DOHH2 (cell line): ENCODE data around the gene NPFFR2.

Experiments used
- H3F3A ChIP-seq: fragments of 200-600 bp; sonication (generic), shearing (Covaris generic); 2 replicates; pipeline ENCODE4 v1.6.0; 2016; ENCODE audit warnings: antibody characterized with exemption, mild to moderate bottlenecking; ENCODE audit not compliant: control insufficient read depth, insufficient read depth
- H3K27ac ChIP-seq: fragments of 200-600 bp; sonication (generic); 2 replicates; pipeline ENCODE4 v1.5.1; 2014; ENCODE audit warnings: low read depth, mild to moderate bottlenecking, low read length, moderate library complexity
- H3K27me3 ChIP-seq: fragments of 200-600 bp; sonication (generic); 2 replicates; pipeline ENCODE4 v1.6.1; 2014; ENCODE audit warnings: mild to moderate bottlenecking, low read length, mixed read lengths; ENCODE audit not compliant: control insufficient read depth
- H3K36me3 ChIP-seq: fragments of 200-600 bp; sonication (generic); 2 replicates; pipeline ENCODE4 v1.6.1; 2014; ENCODE audit warnings: mild to moderate bottlenecking, low read length, moderate library complexity, mixed read lengths; ENCODE audit not compliant: control insufficient read depth
- H3K4me1 ChIP-seq: fragments of 200-600 bp; sonication (generic); 2 replicates; pipeline ENCODE4 v1.6.1; 2014; ENCODE audit warnings: mild to moderate bottlenecking, low read length, mixed read lengths; ENCODE audit not compliant: control insufficient read depth
- H3K4me2 ChIP-seq: fragments of 200-600 bp; sonication (generic); 2 replicates; pipeline ENCODE4 v1.6.0; 2014; ENCODE audit warnings: mild to moderate bottlenecking, low read length, moderate library complexity
- H3K4me3 ChIP-seq: fragments of 200-600 bp; sonication (generic); 2 replicates; pipeline ENCODE4 v1.5.1; 2014; ENCODE audit warnings: mild to moderate bottlenecking, low read length, mixed read lengths
- H3K79me2 ChIP-seq: fragments of 200-600 bp; sonication (generic); 2 replicates; pipeline ENCODE4 v1.6.1; 2014; ENCODE audit warnings: mild to moderate bottlenecking, low read length, mixed read lengths; ENCODE audit not compliant: control insufficient read depth
- H3K9me2 ChIP-seq: fragments of 200-600 bp; sonication (generic); replicated peaks from 2 replicates; pipeline ENCODE4 v1.6.1; 2014; ENCODE audit warnings: mild to moderate bottlenecking, low read length, mixed read lengths; ENCODE audit not compliant: control insufficient read depth
- H3K9me3 ChIP-seq: fragments of 200-600 bp; sonication (generic); 2 replicates; pipeline ENCODE4 v1.6.1; 2014; ENCODE audit warnings: antibody characterized with exemption, low read length, mixed read lengths; ENCODE audit not compliant: control insufficient read depth, insufficient read depth
- H4K20me1 ChIP-seq: fragments of 200-600 bp; sonication (generic); 2 replicates; pipeline ENCODE4 v1.6.0; 2014; ENCODE audit warnings: low read depth, mild to moderate bottlenecking, antibody characterized with exemption, low read length, moderate library complexity; ENCODE audit not compliant: control insufficient read depth, insufficient read depth
- CTCF ChIP-seq: fragments of 200-600 bp; sonication (generic); IDR thresholded peaks from one replicate; pipeline ENCODE4 v1.5.1; 2014; ENCODE audit warnings: antibody characterized with exemption, mild to moderate bottlenecking, low read depth, low read length; ENCODE audit not compliant: poor library complexity, severe bottlenecking
- EZH2phosphoT487 ChIP-seq: fragments of 200-600 bp; sonication (generic); IDR thresholded peaks from 2 replicates; pipeline ENCODE4 v1.6.1; 2017; ENCODE audit warnings: borderline replicate concordance, mild to moderate bottlenecking, antibody characterized with exemption, low read length, moderate library complexity, mixed read lengths

NPFFR2 gene

GRCh38 chr4:71995297-71995696 lies 36.5 kb upstream of the NPFFR2 start:
- H3K79me2 ChIP-seq: no peaks in the 10 kb centered on the region
- no peaks in the 10 kb centered on the region for H3K9me2 ChIP-seq
- H3K27me3 ChIP-seq: no peaks in the 10 kb centered on the region
- H4K20me1 ChIP-seq: no peaks in the 10 kb centered on the region
- H3K4me2 ChIP-seq: no peak overlapping the region
- TF ChIP-seq EZH2phosphoT487: no peak
- no peak for TF ChIP-seq CTCF
- H3F3A ChIP-seq: no peaks in the 10 kb centered on the region
- no peaks in the 10 kb centered on the region for H3K9me3 ChIP-seq
- H3K36me3 ChIP-seq: no peaks in the 10 kb centered on the region
- no peak overlapping the region for H3K27ac ChIP-seq
- H3K4me3 ChIP-seq: no peak overlapping the region
- H3K4me1 ChIP-seq: no peaks in the 10 kb centered on the region

- Histone ChIP-seq H3K27ac (no peak overlapping the region), H3F3A (no peaks in the 10 kb centered on the region), H3K27me3 (no peaks in the 10 kb centered on the region), H3K79me2 (no peaks in the 10 kb centered on the region), H3K9me3 (no peaks in the 10 kb centered on the region), H3K4me1 (no peaks in the 10 kb centered on the region), H3K9me2 (no peaks in the 10 kb centered on the region), H4K20me1 (no peaks in the 10 kb centered on the region), H3K4me2 (no peak overlapping the region), H3K4me3 (no peak overlapping the region), H3K36me3 (no peaks in the 10 kb centered on the region)
- TF ChIP-seq EZH2phosphoT487 (no peak), CTCF (no peak)
Measured at GRCh38 chr4:72006586-72006985, 25.2 kb upstream of the NPFFR2 start.

GRCh38 chr4:72011906-72012305 lies 19.9 kb upstream of the NPFFR2 start:
- Histone ChIP-seq H3K36me3 (no peaks in the 10 kb centered on the region), H3K27me3 (no peaks in the 10 kb centered on the region), H3K9me3 (no peaks in the 10 kb centered on the region), H3K9me2 (no peaks in the 10 kb centered on the region), H3K4me1 (no peaks in the 10 kb centered on the region), H4K20me1 (no peaks in the 10 kb centered on the region), H3K4me2 (no peak overlapping the region), H3F3A (no peaks in the 10 kb centered on the region), H3K4me3 (no peak overlapping the region), H3K79me2 (no peaks in the 10 kb centered on the region), H3K27ac (no peak overlapping the region)
- no peak for TF ChIP-seq CTCF
- no peak for TF ChIP-seq EZH2phosphoT487

- Histone ChIP-seq H3K9me3 (no peaks in the 10 kb centered on the region), H3K9me2 (no peaks in the 10 kb centered on the region), H3K27ac (no peak overlapping the region), H3K27me3 (no peaks in the 10 kb centered on the region), H3K4me3 (no peak overlapping the region), H3F3A (no peaks in the 10 kb centered on the region), H3K4me1 (no peaks in the 10 kb centered on the region), H3K36me3 (no peaks in the 10 kb centered on the region), H3K4me2 (no peak overlapping the region), H4K20me1 (no peaks in the 10 kb centered on the region), H3K79me2 (no peaks in the 10 kb centered on the region)
- TF ChIP-seq CTCF (no peak), EZH2phosphoT487 (no peak)
Measured at GRCh38 chr4:72016011-72016410, 15.8 kb upstream of the NPFFR2 start.
